Uterus (tissue), 4 donors: Measurements from ENCODE around the gene ST6GALNAC5. TPM values are rescaled to one million over a fixed set of nuclear protein-coding genes. Genes with fewer than 3 reads are reported as not detected.

Experiments used
- DNase-seq, 2 donors: peaks; one replicate each; pipeline ENCODE4 v3.0.0-alpha.2; 2019 to 2020
- H3K27ac ChIP-seq, 2 donors: fragments of 200-600 bp; sonication (generic); 1 replicate in 1 of 2; 2 replicates in 1 of 2; pipeline ENCODE4 v1.5.1; 2016 to 2018
- H3K27me3 ChIP-seq, 2 donors: fragments of 200-600 bp; sonication (generic); one replicate each; pipeline ENCODE4 v1.5.1; 2018 to 2019; ENCODE audit warnings: control low read depth in 1 of 2
- H3K36me3 ChIP-seq, 2 donors: fragments of 200-600 bp; sonication (generic); one replicate each; pipeline ENCODE4 v1.5.1; 2019; ENCODE audit warnings: control low read depth in 1 of 2
- H3K4me1 ChIP-seq, 2 donors: fragments of 200-600 bp; sonication (generic); one replicate each; pipeline ENCODE4 v1.5.1; 2018 to 2019; ENCODE audit warnings: control low read depth in 1 of 2
- H3K4me3 ChIP-seq, 2 donors: fragments of 200-600 bp; sonication (generic); 1 replicate in 1 of 2; 2 replicates in 1 of 2; pipeline ENCODE4 v1.5.1; 2018 to 2019; ENCODE audit warnings: mild to moderate bottlenecking in 1 of 2
- H3K9me3 ChIP-seq, 2 donors: fragments of 200-600 bp; sonication (generic); one replicate each; pipeline ENCODE4 v1.5.1; 2019; ENCODE audit warnings: control low read depth in 1 of 2
- POLR2A ChIP-seq, 2 donors: fragments of 450-650 bp; IDR thresholded peaks; one replicate each; pipeline ENCODE4 v1.6.1; 2016; ENCODE audit warnings: antibody characterized with exemption in 2 of 2, mild to moderate bottlenecking in 1 of 2, moderate library complexity in 1 of 2
- intact Hi-C: fragments of 100-400 bp; cut with DNase I; formaldehyde crosslinking; loops from one replicate; pipeline ENCODE4 v1.15.1; 2023; ENCODE audit warnings: low total_unique reads
- total RNA-seq, 4 donors: library from RNA; depleted of rRNA in 3 of 4; stranded (reverse); fragments of >200 nt in 3 of 4; gene quantifications; one replicate each; pipeline versions ENCODE4 v1.1.0 to v1.2.4, GENCODE V29; 2014 to 2023
- TF ChIP-seq, protein P1 (sequence below), 4 experiments: fragments of 200-600 bp in 2 of 4; fragments of 450-650 bp in 2 of 4; sonication (generic) in 2 of 4; IDR thresholded peaks; one replicate each; pipeline ENCODE4 v1.5.1; 2016 to 2019; ENCODE audit warnings: antibody characterized with exemption in 4 of 4, mild to moderate bottlenecking in 2 of 4, moderate library complexity in 1 of 4
- donor health status: DM: yes; HTN: yes; CAD: no.

ST6GALNAC5 gene
- total RNA-seq, 4 donors from 2014 or later, result 1.4 to 6.4 TPM; not detected in 2

DNA sequence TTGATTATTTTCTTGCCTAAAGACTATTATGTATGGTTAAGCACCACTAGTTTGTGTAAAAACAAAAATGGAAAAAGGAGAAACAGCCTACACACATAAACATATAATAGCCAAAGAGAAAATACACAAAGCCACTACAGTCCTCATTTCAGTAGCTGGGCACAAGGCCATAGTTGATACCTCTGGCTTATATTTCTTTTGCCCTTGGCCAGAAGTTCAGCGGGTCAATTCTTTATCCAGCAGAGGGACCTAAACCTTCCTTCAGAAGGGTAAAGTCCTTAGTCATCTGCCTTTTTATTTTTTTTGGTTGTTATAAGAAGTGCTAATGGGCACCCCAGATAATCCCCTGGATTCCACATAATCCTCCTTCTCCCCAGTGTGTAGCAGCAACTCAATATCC, 217.8 kb downstream of the ST6GALNAC5 start:
- H3K27me3 ChIP-seq, result no peaks in the 10 kb centered on the region
- TF ChIP-seq, protein P1, sequence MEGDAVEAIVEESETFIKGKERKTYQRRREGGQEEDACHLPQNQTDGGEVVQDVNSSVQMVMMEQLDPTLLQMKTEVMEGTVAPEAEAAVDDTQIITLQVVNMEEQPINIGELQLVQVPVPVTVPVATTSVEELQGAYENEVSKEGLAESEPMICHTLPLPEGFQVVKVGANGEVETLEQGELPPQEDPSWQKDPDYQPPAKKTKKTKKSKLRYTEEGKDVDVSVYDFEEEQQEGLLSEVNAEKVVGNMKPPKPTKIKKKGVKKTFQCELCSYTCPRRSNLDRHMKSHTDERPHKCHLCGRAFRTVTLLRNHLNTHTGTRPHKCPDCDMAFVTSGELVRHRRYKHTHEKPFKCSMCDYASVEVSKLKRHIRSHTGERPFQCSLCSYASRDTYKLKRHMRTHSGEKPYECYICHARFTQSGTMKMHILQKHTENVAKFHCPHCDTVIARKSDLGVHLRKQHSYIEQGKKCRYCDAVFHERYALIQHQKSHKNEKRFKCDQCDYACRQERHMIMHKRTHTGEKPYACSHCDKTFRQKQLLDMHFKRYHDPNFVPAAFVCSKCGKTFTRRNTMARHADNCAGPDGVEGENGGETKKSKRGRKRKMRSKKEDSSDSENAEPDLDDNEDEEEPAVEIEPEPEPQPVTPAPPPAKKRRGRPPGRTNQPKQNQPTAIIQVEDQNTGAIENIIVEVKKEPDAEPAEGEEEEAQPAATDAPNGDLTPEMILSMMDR (IDR thresholded peaks at IDR 0.05), result no peak
- no peaks in the 10 kb centered on the region for H3K4me1 ChIP-seq
- H3K9me3 ChIP-seq, result no peaks in the 10 kb centered on the region
- H3K36me3 ChIP-seq, result no peaks in the 10 kb centered on the region
- no peak overlapping the region for H3K4me3 ChIP-seq
- no peak overlapping the region for H3K27ac ChIP-seq
- no peak for DNase-seq
- intact Hi-C loops, result no loop called here

DNA sequence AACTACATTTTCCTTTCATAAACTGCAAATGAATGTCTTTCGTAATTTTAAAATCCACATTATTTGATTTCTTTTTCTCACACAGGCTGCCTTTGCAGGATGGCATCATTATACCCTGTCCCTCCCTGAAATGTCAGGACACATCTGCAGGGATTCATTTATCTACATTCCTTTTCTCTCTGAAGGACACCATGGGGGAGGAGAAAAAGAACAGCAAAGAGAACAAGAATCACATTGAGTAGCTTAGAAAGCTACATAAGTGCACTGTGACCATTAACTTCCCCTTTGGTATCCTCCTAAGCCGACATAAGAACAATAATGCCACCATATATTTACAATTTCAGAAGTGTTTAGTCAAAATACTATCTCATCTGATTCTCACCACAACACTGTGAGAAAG, 222.5 kb downstream of the ST6GALNAC5 start:
- Histone ChIP-seq H3K27me3 (no peaks in the 10 kb centered on the region), H3K27ac (no peak overlapping the region), H3K9me3 (no peaks in the 10 kb centered on the region), H3K36me3 (no peaks in the 10 kb centered on the region), H3K4me1 (no peaks in the 10 kb centered on the region), H3K4me3 (no peak overlapping the region)
- no peak for DNase-seq
- no peak for TF ChIP-seq POLR2A (IDR thresholded peaks at IDR 0.05)
- TF ChIP-seq, protein P1 (IDR thresholded peaks at IDR 0.05), result no peak
- intact Hi-C loops, result no loop called here

DNA sequence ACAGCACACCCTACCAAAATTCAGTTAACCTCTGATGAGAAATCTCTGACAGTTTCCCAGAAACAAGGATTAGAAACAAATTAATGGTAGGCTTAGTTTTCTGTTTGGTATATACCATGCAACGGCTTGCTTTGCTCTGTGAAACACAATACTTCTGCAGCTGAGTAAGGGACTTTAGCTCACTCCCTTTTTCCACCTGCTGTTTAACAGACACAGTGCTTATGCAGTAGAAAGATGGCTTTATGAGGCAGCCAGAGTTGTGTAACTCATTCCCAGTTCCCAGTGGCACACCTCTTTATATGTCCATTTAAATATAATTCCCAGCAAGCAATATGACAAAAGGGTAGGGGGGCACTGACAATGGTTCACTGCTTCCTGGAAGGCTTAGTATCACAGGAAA, 228.0 kb downstream of the ST6GALNAC5 start:
- Histone ChIP-seq H3K36me3 (no peaks in the 10 kb centered on the region), H3K27ac (no peak overlapping the region), H3K4me1 (no peaks in the 10 kb centered on the region), H3K4me3 (no peak overlapping the region), H3K9me3 (no peaks in the 10 kb centered on the region), H3K27me3 (no peaks in the 10 kb centered on the region)
- TF ChIP-seq POLR2A (IDR thresholded peaks at IDR 0.05), result no peak
- TF ChIP-seq, protein P1 (IDR thresholded peaks at IDR 0.05), result no peak
- DNase-seq, result no peak
- intact Hi-C loops, result no loop called here

DNA sequence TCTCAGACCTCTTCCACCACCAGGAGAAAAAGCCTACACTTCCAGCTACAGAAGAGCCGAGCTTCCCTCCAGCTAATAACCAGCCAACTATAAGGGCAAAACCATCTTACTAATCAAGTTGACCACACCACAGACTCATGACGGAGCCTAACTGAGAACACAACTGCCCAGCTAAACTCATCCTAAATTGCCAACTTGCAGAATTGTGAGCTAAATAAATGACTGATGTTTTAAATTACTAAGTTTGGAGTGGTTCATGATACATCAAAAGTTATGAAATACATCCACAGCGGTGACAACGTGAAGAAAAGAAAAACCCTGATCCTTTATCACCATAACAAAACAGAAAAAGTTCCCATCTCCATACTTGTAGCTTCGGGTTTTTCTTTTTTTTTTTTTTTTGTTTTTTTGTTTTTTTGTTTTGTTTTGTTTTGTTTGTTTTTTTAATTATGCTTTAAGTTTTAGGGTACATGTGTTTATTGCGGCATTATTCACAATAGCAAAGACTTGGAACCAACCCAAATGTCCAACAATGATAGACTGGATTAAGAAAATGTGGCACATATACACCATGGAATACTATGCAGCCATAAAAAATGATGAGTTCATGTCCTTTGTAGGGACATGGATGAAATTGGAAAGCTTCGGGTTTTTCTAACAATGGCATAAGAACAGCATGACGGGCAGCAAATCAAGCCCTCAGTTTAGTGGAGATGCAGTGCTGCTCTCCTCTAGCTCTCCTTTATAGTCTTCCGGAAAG, 229.4 kb downstream of the ST6GALNAC5 start:
- no peaks in the 10 kb centered on the region for H3K4me1 ChIP-seq
- no peaks in the 10 kb centered on the region for H3K9me3 ChIP-seq
- no peaks in the 10 kb centered on the region for H3K36me3 ChIP-seq
- intact Hi-C loops, result no loop called here
- H3K4me3 ChIP-seq, result no peak overlapping the region
- no peak for DNase-seq
- TF ChIP-seq, protein P1 (IDR thresholded peaks at IDR 0.05), result no peak
- TF ChIP-seq POLR2A (IDR thresholded peaks at IDR 0.05), result no peak
- no peak overlapping the region for H3K27ac ChIP-seq
- H3K27me3 ChIP-seq, result no peaks in the 10 kb centered on the region

DNA sequence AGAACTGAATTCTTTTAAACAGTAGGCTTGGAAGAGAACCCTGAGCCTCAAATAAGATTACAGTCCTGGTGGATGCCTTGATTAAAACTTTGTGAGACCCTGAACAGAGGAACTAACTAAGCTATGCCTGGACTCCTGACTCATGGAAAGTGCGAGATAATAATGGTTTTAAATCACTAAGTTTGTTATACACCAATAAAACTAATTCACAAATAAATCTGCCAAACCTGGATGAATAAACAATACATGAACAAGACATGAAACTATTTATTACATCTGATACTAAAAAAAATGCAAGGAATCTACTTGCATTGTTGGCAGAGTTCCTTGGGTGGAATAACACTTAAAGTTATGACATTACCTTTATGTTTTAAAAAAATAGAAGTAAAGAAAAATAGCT, 233.6 kb downstream of the ST6GALNAC5 start:
- no peak overlapping the region for H3K27ac ChIP-seq
- TF ChIP-seq, protein P1 (IDR thresholded peaks at IDR 0.05), result no peak
- TF ChIP-seq POLR2A (IDR thresholded peaks at IDR 0.05), result no peak
- H3K27me3 ChIP-seq, result no peaks in the 10 kb centered on the region
- H3K9me3 ChIP-seq, result no peaks in the 10 kb centered on the region
- DNase-seq, result no peak
- intact Hi-C loops, result no loop called here
- no peaks in the 10 kb centered on the region for H3K36me3 ChIP-seq
- no peak overlapping the region for H3K4me3 ChIP-seq
- H3K4me1 ChIP-seq, result no peaks in the 10 kb centered on the region
